ENCODE data around the gene AMOTL1.
"Not testable (repeated sequence)": the region's sequence is repeated elsewhere in the genome, so short reads cannot be mapped to it uniquely, and the experiment has no call there.

The AMOTL1 gene

GRCh38 chr11:94844031-94844430, 75.9 kb downstream of the AMOTL1 start:
- no peak for TF ChIP-seq POLR2AphosphoS5 (IDR thresholded peaks at IDR 0.05; ENCODE audit: low read depth)
- no peak for TF ChIP-seq SPI1 (IDR thresholded peaks at IDR 0.05; ENCODE audit: borderline replicate concordance, low read depth)
- TF ChIP-seq GABPA (IDR thresholded peaks at IDR 0.05; ENCODE audit: low read depth): no peak
- TF ChIP-seq CTCF (IDR thresholded peaks at IDR 0.05; ENCODE audit: insufficient read depth, low read length): no peak
- TF ChIP-seq, protein P1, sequence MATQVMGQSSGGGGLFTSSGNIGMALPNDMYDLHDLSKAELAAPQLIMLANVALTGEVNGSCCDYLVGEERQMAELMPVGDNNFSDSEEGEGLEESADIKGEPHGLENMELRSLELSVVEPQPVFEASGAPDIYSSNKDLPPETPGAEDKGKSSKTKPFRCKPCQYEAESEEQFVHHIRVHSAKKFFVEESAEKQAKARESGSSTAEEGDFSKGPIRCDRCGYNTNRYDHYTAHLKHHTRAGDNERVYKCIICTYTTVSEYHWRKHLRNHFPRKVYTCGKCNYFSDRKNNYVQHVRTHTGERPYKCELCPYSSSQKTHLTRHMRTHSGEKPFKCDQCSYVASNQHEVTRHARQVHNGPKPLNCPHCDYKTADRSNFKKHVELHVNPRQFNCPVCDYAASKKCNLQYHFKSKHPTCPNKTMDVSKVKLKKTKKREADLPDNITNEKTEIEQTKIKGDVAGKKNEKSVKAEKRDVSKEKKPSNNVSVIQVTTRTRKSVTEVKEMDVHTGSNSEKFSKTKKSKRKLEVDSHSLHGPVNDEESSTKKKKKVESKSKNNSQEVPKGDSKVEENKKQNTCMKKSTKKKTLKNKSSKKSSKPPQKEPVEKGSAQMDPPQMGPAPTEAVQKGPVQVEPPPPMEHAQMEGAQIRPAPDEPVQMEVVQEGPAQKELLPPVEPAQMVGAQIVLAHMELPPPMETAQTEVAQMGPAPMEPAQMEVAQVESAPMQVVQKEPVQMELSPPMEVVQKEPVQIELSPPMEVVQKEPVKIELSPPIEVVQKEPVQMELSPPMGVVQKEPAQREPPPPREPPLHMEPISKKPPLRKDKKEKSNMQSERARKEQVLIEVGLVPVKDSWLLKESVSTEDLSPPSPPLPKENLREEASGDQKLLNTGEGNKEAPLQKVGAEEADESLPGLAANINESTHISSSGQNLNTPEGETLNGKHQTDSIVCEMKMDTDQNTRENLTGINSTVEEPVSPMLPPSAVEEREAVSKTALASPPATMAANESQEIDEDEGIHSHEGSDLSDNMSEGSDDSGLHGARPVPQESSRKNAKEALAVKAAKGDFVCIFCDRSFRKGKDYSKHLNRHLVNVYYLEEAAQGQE (IDR thresholded peaks at IDR 0.05; ENCODE audit: insufficient replicate concordance, low read depth): no peak
- DNase-seq (ENCODE audit: low read depth in 1 of 2, low spot score in 1 of 2): no peak
- Histone ChIP-seq H3K27me3 (ENCODE audit: insufficient read depth, poor library complexity, severe bottlenecking) (no peaks in the 10 kb centered on the region), H3K27ac (replicated peaks) (no peak overlapping the region), H3K4me3 (replicated peaks; ENCODE audit: insufficient read depth, low read length) (no peak overlapping the region)

- no peaks in the 10 kb centered on the region for H3K27me3 ChIP-seq (ENCODE audit: insufficient read depth, poor library complexity, severe bottlenecking)
- DNase-seq (ENCODE audit: low read depth in 1 of 2, low spot score in 1 of 2): no peak
- H3K27ac ChIP-seq (replicated peaks): no peak overlapping the region
- no peak overlapping the region for H3K4me3 ChIP-seq (replicated peaks; ENCODE audit: insufficient read depth, low read length)
- TF ChIP-seq SPI1 (IDR thresholded peaks at IDR 0.05; ENCODE audit: borderline replicate concordance, low read depth) (no peak), POLR2AphosphoS5 (IDR thresholded peaks at IDR 0.05; ENCODE audit: low read depth) (no peak), GABPA (IDR thresholded peaks at IDR 0.05; ENCODE audit: low read depth) (no peak), CTCF (IDR thresholded peaks at IDR 0.05; ENCODE audit: insufficient read depth, low read length) (no peak)
- TF ChIP-seq, protein P1 (IDR thresholded peaks at IDR 0.05; ENCODE audit: insufficient replicate concordance, low read depth): no peak
Measured at GRCh38 chr11:94845622-94846021, 77.5 kb downstream of the AMOTL1 start.

DNA sequence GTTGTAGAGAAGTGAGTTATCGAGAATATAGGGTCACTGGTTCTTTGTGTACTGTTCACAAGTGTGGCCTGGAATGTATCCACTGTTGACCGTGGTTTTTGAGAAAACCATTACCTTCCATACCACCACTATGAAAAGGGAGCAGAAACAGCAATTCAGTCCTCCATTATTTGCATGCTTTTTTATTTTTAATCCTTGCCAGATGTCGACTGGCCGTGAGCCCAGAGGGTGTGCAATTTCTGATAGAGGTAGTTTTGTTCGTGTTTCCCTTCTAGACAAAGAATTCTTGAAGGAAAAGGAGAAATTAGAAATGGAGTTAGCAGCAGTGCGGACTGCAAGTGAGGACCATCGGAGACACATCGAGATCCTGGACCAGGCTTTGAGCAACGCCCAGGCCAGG, 81.7 kb downstream of the AMOTL1 start:
- no peaks in the 10 kb centered on the region for H3K27me3 ChIP-seq (ENCODE audit: insufficient read depth, poor library complexity, severe bottlenecking)
- no peak for TF ChIP-seq GABPA (IDR thresholded peaks at IDR 0.05; ENCODE audit: low read depth)
- no peak overlapping the region for H3K27ac ChIP-seq (replicated peaks)
- H3K4me3 ChIP-seq (replicated peaks; ENCODE audit: insufficient read depth, low read length): no peak overlapping the region
- DNase-seq (ENCODE audit: low read depth in 1 of 2, low spot score in 1 of 2): no peak

- H3K27me3 ChIP-seq (ENCODE audit: insufficient read depth, poor library complexity, severe bottlenecking): no peaks in the 10 kb centered on the region
- no peak overlapping the region for H3K4me3 ChIP-seq (replicated peaks; ENCODE audit: insufficient read depth, low read length)
- DNase-seq (ENCODE audit: low read depth in 1 of 2, low spot score in 1 of 2): no peak
- TF ChIP-seq GABPA (IDR thresholded peaks at IDR 0.05; ENCODE audit: low read depth) (no peak), SPI1 (IDR thresholded peaks at IDR 0.05; ENCODE audit: borderline replicate concordance, low read depth) (no peak), POLR2AphosphoS5 (IDR thresholded peaks at IDR 0.05; ENCODE audit: low read depth) (no peak), CTCF (IDR thresholded peaks at IDR 0.05; ENCODE audit: insufficient read depth, low read length) (no peak)
- TF ChIP-seq, protein P1 (IDR thresholded peaks at IDR 0.05; ENCODE audit: insufficient replicate concordance, low read depth): no peak
- no peak overlapping the region for H3K27ac ChIP-seq (replicated peaks)
Measured at GRCh38 chr11:94851864-94852636, 83.9 kb downstream of the AMOTL1 start.

DNA sequence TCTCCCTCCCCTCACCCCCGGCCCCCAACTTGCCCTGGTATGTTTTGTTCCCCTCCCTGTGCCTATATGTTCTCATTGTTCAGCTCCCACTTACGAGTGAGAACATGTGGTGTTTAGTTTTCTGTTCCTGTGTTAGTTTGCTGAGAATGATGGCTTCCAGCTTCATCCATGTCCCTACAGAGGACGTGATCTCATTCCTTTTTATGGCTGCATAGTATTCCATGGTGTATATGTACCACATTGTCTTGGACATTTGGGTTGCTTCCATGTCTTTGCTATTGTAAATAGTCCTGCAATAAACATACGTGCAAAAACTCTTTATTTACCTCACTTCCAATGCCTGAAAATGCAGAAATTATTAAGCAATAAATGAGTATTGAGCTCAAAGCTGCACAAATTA, 85.1 kb downstream of the AMOTL1 start:
- DNase-seq (ENCODE audit: low read depth in 1 of 2, low spot score in 1 of 2); H3K4me3 ChIP-seq (replicated peaks; ENCODE audit: insufficient read depth, low read length); H3K27ac ChIP-seq (replicated peaks); H3K27me3 ChIP-seq (ENCODE audit: insufficient read depth, poor library complexity, severe bottlenecking): not testable (repeated sequence)
